SK-N-SH treated with all-trans-retinoic acid at 6 μM for 48 hours (cell line): ENCODE measurements around the gene KRTAP5-4.
A peak's percentile ranks its signal among the peaks of the same experiment; 100 is the strongest.

ENCODE experiments used
- ATAC-seq: fragments of 200-7000 bp; cut with Tn5 transposase; 3 replicates; pipeline ENCODE4 v1.9.1; 2020; ENCODE audit warnings: mild to moderate bottlenecking, moderate library complexity
- ARNTL ChIP-seq: fragments of 450-650 bp; formaldehyde crosslinking; IDR thresholded peaks from 2 replicates; pipeline ENCODE4 v1.5.0; 2020; ENCODE audit warnings: low read depth, mild to moderate bottlenecking, moderate library complexity, borderline replicate concordance
- BACH2 ChIP-seq: fragments of 250-450 bp; sonication (Bioruptor Pico); IDR thresholded peaks from 2 replicates; pipeline ENCODE4 v1.9.0; 2021; ENCODE audit warnings: mild to moderate bottlenecking, borderline replicate concordance
- CSDC2 ChIP-seq: fragments of 250-450 bp; sonication (Bioruptor Pico); IDR thresholded peaks from 2 replicates; pipeline ENCODE4 v1.5.0; 2020; ENCODE audit warnings: mild to moderate bottlenecking, moderate library complexity
- ESRRG ChIP-seq: fragments of 250-450 bp; sonication (Bioruptor Pico); IDR thresholded peaks from 2 replicates; pipeline ENCODE4 v1.6.1; 2021; ENCODE audit warnings: mild to moderate bottlenecking
- GLIS3 ChIP-seq: fragments of 250-450 bp; sonication (Bioruptor Pico); IDR thresholded peaks from 2 replicates; pipeline ENCODE4 v1.5.0; 2020; ENCODE audit warnings: mild to moderate bottlenecking, moderate library complexity
- ISL1 ChIP-seq: fragments of 250-450 bp; sonication (Bioruptor Pico); IDR thresholded peaks from 2 replicates; pipeline ENCODE4 v2.1.2; 2022; ENCODE audit warnings: mild to moderate bottlenecking, moderate library complexity
- OSR1 ChIP-seq: fragments of 250-450 bp; sonication (Bioruptor Pico); IDR thresholded peaks from 2 replicates; pipeline ENCODE4 v1.8.0; 2022; ENCODE audit warnings: moderate library complexity, mild to moderate bottlenecking, inconsistent platforms
- PATZ1 ChIP-seq: fragments of 250-450 bp; sonication (Bioruptor Pico); IDR thresholded peaks from 2 replicates; pipeline ENCODE4 v1.8.0; 2020; ENCODE audit warnings: mild to moderate bottlenecking, moderate library complexity, borderline replicate concordance
- PPARA ChIP-seq: fragments of 250-450 bp; sonication (Bioruptor Pico); IDR thresholded peaks from 2 replicates; pipeline ENCODE4 v1.5.0; 2020; ENCODE audit warnings: mild to moderate bottlenecking, borderline replicate concordance
- RARB ChIP-seq: fragments of 250-450 bp; sonication (Bioruptor Pico); IDR thresholded peaks from 2 replicates; pipeline ENCODE4 v1.8.0; 2021; ENCODE audit warnings: mild to moderate bottlenecking, moderate library complexity
- SNAI2 ChIP-seq: fragments of 250-450 bp; sonication (Bioruptor Pico); IDR thresholded peaks from 2 replicates; pipeline ENCODE4 v1.5.0; 2020; ENCODE audit warnings: mild to moderate bottlenecking, moderate library complexity
- TCF4 ChIP-seq: fragments of 250-450 bp; sonication (Bioruptor Pico); IDR thresholded peaks from 2 replicates; pipeline ENCODE4 v1.8.0; 2021; ENCODE audit warnings: mild to moderate bottlenecking, moderate library complexity, borderline replicate concordance
- TOX ChIP-seq: fragments of 250-450 bp; sonication (Bioruptor Pico); IDR thresholded peaks from 2 replicates; pipeline ENCODE4 v1.8.0; 2021; ENCODE audit warnings: mild to moderate bottlenecking, moderate library complexity, borderline replicate concordance
- TSHZ2 ChIP-seq: fragments of 250-450 bp; sonication (Bioruptor Pico); IDR thresholded peaks from 2 replicates; pipeline ENCODE4 v1.5.0; 2020; ENCODE audit warnings: mild to moderate bottlenecking, moderate library complexity
- ZC3H10 ChIP-seq: fragments of 250-450 bp; sonication (Bioruptor Pico); IDR thresholded peaks from 2 replicates; pipeline ENCODE4 v1.5.1; 2021; ENCODE audit warnings: mild to moderate bottlenecking, moderate library complexity
- ZFP3 ChIP-seq: fragments of 250-450 bp; sonication (Bioruptor Pico); IDR thresholded peaks from 2 replicates; pipeline ENCODE4 v1.5.0; 2020; ENCODE audit warnings: mild to moderate bottlenecking, moderate library complexity
- ZFP30 ChIP-seq: fragments of 450-650 bp; formaldehyde crosslinking; IDR thresholded peaks from 2 replicates; pipeline ENCODE4 v1.5.0; 2022; ENCODE audit warnings: mild to moderate bottlenecking, moderate library complexity
- ZNF565 ChIP-seq: fragments of 450-650 bp; formaldehyde crosslinking; conservative IDR thresholded peaks from 2 replicates; pipeline ENCODE4 v1.5.0; 2020; ENCODE audit warnings: low read depth, mild to moderate bottlenecking, moderate library complexity
- ZNF70 ChIP-seq: fragments of 450-650 bp; formaldehyde crosslinking; IDR thresholded peaks from 2 replicates; pipeline ENCODE4 v1.5.0; 2020; ENCODE audit warnings: mild to moderate bottlenecking, moderate library complexity
- ZNF8 ChIP-seq: fragments of 450-650 bp; formaldehyde crosslinking; IDR thresholded peaks from 2 replicates; pipeline ENCODE4 v1.5.0; 2020; ENCODE audit warnings: mild to moderate bottlenecking, moderate library complexity
- TF ChIP-seq, protein P1 (sequence below): fragments of 250-450 bp; sonication (Bioruptor Pico); IDR thresholded peaks from 2 replicates; pipeline ENCODE4 v1.8.0; 2021; ENCODE audit warnings: low read depth, mild to moderate bottlenecking, moderate library complexity, borderline replicate concordance

Gene KRTAP5-4

GRCh38 chr11:1574933-1575242 is 47.0 kb downstream of the KRTAP5-4 start (continued):
- TF ChIP-seq PATZ1 (CRISPR knock-in tag) (no peak), TSHZ2 (CRISPR knock-in tag) (no peak), PPARA (CRISPR knock-in tag) (no peak)
- TF ChIP-seq, protein P1, sequence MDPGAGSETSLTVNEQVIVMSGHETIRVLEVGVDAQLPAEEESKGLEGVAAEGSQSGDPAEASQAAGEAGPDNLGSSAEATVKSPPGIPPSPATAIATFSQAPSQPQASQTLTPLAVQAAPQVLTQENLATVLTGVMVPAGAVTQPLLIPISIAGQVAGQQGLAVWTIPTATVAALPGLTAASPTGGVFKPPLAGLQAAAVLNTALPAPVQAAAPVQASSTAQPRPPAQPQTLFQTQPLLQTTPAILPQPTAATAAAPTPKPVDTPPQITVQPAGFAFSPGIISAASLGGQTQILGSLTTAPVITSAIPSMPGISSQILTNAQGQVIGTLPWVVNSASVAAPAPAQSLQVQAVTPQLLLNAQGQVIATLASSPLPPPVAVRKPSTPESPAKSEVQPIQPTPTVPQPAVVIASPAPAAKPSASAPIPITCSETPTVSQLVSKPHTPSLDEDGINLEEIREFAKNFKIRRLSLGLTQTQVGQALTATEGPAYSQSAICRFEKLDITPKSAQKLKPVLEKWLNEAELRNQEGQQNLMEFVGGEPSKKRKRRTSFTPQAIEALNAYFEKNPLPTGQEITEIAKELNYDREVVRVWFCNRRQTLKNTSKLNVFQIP: no peak

DNA sequence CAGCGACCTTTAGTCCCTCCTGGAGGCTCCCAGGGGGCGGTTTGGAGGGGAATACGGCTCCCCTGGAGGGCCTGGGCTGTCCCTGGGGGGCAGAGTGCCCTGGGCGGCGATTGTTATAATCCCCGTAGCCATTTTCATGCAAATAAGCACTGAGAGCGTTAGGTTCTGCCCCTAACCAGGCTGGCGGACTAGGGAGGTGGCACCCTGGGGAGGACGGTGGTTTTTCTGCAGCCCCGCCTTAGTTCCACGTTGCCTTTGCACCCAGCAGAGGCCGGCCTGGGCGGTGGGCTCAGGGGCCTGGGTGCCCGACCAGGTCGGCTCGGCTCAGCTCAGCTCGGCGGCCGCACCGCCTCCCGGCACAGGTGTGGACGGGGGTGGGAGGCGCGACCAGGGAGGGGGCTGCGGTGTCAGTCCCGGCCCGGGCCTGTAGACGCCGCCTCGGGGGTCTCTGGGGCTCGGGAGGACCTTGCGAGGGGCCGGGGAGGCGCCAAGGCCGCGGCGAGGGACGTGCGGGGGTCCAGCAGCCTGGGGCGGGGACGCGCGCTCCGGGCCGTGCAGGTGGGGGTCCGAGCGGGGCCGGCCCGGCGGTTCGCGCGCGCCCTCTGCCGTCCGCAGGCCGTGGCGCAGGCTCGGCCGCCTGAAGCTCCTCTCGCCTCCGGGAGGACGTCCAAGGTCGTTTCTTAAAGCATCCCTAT is 47.6 kb downstream of the KRTAP5-4 start:
- TF ChIP-seq ESRRG (CRISPR knock-in tag) (no peak), BACH2 (no peak), OSR1 (no peak), ZFP30 (no peak), PATZ1 (CRISPR knock-in tag) (no peak), ZC3H10 (CRISPR knock-in tag) (no peak), RARB (no peak), ARNTL (CRISPR knock-in tag) (no peak), CSDC2 (CRISPR knock-in tag) (no peak), TOX (CRISPR knock-in tag) (no peak), ZFP3 (CRISPR knock-in tag) (no peak), TCF4 (CRISPR knock-in tag) (no peak), SNAI2 (no peak)
- TF ChIP-seq, protein P1: no peak
- peak; percentile 74 for ATAC-seq

DNA sequence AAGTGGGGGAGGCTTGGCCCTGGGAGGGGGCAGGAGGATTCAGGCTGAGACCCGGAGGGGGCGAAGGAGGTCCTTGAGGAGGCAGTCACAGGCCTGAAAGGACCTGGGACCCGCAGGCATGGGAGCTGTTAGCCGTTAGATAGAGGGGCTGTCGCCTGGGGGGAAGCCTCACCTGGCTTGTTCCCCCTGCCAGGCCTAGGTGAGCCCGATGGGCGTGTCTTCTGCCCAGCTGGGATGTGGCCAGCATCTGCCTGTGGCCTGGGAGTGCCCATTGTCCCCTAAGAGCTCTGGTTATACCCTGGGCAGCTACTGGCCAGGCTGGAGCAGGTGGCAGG is 48.1 kb downstream of the KRTAP5-4 start:
- TF ChIP-seq GLIS3 (CRISPR knock-in tag) (no peak), RARB (no peak), PATZ1 (CRISPR knock-in tag) (no peak), ZFP30 (no peak), TOX (CRISPR knock-in tag) (no peak), ISL1 (CRISPR knock-in tag) (no peak), ESRRG (CRISPR knock-in tag) (no peak), ZNF565 (no peak), ARNTL (CRISPR knock-in tag) (no peak), ZNF70 (CRISPR knock-in tag) (no peak), PPARA (CRISPR knock-in tag) (no peak), TCF4 (CRISPR knock-in tag) (no peak), ZNF8 (CRISPR knock-in tag) (no peak), OSR1 (no peak)
- ATAC-seq: peak; percentile 43
